PFSK-1 (cell line): ENCODE results near the gene GAMT.

Experiments used
- FOXP2 ChIP-seq: optimal IDR thresholded peaks from 2 replicates; pipeline ENCODE3; 2011; ENCODE audit warnings: borderline replicate concordance, control low read depth, inconsistent platforms; ENCODE audit not compliant: insufficient read depth; ENCODE audit errors: extremely low read length, extremely low read depth
- POLR2AphosphoS5 ChIP-seq: IDR thresholded peaks from 2 replicates; pipeline ENCODE4 v1.6.1; 2012; ENCODE audit warnings: low read depth, mild to moderate bottlenecking, control low read depth, low read length, moderate library complexity
- SIN3A ChIP-seq: IDR thresholded peaks from 2 replicates; pipeline ENCODE4 v1.6.1; 2012; ENCODE audit warnings: mild to moderate bottlenecking, low read length, moderate library complexity, borderline replicate concordance; ENCODE audit not compliant: insufficient read depth
- TAF1 ChIP-seq: IDR thresholded peaks from 2 replicates; pipeline ENCODE4 v1.6.1; 2012; ENCODE audit warnings: low read length, control low read depth, borderline replicate concordance; ENCODE audit not compliant: insufficient read depth
- TF ChIP-seq, protein P1 (sequence below), 2 experiments: IDR thresholded peaks; 2 replicates each; pipeline versions ENCODE4 v1.6.1 to v1.8.0; 2011 to 2012; ENCODE audit warnings: low read depth in 2 of 2, low read length in 2 of 2, control low read depth in 1 of 2, inconsistent platforms in 1 of 2, mild to moderate bottlenecking in 1 of 2, moderate library complexity in 1 of 2; ENCODE audit not compliant: insufficient read depth in 1 of 2

GAMT gene

DNA sequence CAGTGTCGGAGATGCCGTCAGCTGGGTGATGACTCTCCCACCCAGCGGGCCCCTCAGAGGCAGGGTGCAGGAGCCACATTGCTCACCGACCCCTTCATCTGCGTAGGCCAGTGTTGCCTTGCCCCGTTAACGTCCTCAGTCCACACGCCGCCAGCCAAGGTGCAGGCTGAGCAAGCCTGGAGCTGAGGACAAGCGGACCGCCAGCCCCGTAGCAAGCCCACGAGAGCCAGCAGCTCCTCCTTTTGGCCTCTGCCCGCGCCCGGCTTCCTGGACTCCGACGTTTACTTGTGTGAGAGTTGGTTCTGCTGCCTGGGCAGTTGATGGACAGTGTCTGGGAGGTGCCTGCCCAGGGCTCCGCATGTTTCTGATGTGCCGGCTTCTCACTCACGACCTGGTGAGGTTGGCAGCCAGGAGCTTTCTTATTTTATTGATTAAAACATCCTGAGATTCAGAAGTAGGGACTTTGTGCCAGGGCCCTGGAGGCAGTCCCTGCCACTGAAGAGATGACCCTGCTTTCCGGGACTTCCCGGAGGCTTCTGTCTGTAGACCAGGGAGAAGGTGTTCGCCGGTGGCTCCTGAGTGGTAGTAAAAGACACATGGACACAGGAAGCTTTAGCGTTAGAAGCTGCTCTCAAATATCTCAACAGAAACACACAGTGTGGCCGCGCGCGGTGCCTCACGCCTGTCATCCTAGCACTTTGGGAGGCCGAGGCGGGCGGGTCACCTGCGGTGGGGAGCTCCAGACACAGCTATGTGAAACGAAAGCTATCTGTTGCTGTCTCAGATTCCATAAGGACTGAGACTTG lies 11.9 kb upstream of the GAMT start:
- TF ChIP-seq SIN3A (no peak), TAF1 (no peak), POLR2AphosphoS5 (no peak)

DNA sequence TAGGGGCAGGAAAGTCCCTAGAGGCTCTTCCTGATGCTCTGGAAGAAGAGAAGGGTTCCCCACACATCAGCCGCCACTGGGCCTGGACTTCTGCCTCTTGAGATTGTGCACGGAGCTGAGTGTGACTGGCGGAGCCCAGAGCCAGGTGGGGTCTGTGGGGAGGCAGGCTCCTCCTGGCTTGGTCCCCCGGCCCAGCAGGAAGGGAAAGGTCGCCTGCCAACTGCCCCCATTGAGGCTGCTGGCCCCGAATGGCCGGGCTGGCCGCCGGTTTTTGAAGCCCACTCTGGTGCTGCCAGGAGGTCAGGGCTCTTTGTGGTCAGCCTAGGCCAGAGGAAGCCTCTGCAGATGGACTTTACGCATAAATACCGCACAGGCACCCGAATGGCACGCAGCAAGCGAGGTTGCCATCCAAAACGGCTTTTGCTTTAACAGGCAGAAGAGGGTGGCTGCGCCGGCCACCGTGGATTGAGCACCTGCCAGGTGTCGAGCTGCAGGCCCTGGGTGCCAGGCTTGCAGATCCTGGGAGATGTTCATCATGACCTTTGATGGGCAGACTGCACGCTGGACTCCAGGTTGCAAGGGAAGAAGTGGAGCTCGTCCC lies 11.1 kb upstream of the GAMT start:
- no peak for TF ChIP-seq TAF1
- no peak for TF ChIP-seq SIN3A
- TF ChIP-seq, protein P1, sequence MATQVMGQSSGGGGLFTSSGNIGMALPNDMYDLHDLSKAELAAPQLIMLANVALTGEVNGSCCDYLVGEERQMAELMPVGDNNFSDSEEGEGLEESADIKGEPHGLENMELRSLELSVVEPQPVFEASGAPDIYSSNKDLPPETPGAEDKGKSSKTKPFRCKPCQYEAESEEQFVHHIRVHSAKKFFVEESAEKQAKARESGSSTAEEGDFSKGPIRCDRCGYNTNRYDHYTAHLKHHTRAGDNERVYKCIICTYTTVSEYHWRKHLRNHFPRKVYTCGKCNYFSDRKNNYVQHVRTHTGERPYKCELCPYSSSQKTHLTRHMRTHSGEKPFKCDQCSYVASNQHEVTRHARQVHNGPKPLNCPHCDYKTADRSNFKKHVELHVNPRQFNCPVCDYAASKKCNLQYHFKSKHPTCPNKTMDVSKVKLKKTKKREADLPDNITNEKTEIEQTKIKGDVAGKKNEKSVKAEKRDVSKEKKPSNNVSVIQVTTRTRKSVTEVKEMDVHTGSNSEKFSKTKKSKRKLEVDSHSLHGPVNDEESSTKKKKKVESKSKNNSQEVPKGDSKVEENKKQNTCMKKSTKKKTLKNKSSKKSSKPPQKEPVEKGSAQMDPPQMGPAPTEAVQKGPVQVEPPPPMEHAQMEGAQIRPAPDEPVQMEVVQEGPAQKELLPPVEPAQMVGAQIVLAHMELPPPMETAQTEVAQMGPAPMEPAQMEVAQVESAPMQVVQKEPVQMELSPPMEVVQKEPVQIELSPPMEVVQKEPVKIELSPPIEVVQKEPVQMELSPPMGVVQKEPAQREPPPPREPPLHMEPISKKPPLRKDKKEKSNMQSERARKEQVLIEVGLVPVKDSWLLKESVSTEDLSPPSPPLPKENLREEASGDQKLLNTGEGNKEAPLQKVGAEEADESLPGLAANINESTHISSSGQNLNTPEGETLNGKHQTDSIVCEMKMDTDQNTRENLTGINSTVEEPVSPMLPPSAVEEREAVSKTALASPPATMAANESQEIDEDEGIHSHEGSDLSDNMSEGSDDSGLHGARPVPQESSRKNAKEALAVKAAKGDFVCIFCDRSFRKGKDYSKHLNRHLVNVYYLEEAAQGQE (IDR thresholded peaks at IDR 0.05; ENCODE audit: insufficient read depth in 1 of 2, low read depth in 2 of 2, low read length in 2 of 2) = no peak
- TF ChIP-seq POLR2AphosphoS5 = no peak

DNA sequence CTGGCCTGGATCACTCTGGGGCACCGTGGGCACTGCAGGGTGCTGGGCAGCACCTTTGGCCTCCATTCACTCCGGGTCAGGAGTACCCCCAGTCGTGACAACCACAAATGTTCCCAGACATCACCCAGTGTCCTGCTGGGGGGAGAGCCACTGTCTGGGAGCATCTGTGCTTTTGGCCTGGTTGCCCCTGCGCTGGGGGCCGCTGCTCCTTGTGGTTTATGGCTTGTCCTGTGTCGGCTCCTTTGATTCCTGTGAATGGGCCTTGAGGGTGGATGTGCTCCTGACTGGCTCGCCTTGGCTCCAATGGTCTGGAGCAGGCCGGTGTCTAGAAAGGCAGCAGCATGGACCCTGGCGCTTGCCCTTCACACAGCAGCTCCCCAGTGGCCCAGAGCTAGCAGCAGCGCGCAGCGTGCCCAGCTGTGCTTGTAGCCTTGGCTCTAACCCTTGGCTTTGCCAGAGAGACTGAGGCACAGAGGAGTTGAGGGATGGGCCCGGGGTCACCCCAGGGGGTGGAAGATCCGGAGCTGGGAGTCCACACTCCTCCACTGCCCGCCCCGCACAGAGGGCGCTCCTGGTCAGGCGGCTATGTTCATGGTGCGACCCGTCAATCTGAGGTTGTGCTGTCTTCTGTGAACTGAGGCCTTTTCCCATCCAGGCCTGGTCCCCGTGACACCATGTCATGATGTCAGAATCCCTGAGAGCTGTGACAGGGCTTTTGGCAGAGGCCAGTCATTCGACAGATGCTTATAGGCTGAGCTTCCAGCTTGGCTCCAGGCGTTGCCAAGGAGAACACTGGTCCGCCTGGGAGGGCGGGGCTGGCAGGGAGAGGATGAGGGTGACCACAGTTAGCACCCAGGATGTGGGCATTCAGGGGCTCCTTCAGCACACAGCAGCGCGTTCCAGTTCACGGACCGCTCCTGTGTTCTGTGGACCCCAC lies 10.2 kb upstream of the GAMT start:
- TF ChIP-seq, protein P1 (IDR thresholded peaks at IDR 0.05; ENCODE audit: insufficient read depth in 1 of 2, low read depth in 2 of 2, low read length in 2 of 2) = no peak
- TF ChIP-seq TAF1 = no peak
- no peak for TF ChIP-seq POLR2AphosphoS5
- no peak for TF ChIP-seq SIN3A
- no peak for TF ChIP-seq FOXP2

DNA sequence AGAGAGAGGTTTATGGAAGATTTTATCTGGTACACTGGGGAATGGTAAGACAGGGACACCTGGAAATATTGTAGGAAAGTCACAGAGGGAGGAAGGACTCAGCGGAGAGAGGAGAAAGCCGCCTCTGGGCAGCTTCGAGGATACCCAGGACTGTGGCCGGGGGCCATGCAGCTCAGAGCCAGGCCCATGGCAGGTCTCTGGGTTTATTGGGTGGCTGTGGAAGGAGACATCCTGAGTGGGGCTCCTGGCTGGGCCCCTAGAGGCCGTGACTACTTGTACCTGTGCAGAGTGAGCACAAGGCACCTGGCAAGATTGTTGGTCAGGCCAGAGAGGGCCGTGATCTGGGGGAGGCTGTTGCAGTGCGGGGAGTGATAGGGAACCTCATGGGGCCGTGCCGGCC lies 9.4 kb upstream of the GAMT start:
- no peak for TF ChIP-seq SIN3A

DNA sequence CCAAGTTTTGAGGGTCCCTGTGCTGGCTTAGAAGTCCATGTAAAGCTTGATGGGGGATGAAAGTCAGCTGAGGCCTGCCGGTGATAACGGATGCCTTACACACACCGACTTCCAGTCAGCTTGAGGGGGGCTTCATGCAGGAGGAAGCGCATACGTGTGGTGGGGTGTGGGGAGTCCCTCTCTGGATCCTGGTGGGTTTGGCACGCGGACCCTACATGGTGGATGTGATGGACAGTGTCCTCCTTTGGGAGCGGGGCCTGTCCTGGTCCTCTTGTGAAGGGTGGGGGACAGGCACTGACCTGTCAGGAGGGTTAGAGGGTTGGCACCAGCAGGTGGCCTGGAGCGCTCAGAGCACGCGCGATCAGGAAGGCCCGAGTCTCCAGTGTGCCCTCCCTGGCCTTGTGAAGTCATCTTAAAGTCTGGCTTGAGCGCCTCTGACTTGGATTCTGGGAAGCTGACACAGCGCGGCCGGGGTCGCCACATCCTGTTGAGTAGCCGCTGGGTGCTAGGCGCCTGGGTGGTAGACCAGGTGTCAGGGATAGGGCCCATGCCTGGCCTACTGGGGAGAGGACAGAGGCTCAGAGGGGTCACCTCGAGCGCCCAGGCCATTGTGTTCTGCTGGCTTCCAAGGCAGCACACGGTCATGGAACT lies 8.9 kb upstream of the GAMT start:
- TF ChIP-seq, protein P1 (IDR thresholded peaks at IDR 0.05; ENCODE audit: insufficient read depth in 1 of 2, low read depth in 2 of 2, low read length in 2 of 2) = no peak
- no peak for TF ChIP-seq POLR2AphosphoS5
- TF ChIP-seq TAF1 = no peak
- no peak for TF ChIP-seq FOXP2
- no peak for TF ChIP-seq SIN3A
